Caco-2 (cell line): ENCODE measurements around the gene VAT1L. TPM values are rescaled to one million over a fixed set of nuclear protein-coding genes. Genes with fewer than 3 reads are reported as not detected.

Source experiments
- BruUV-seq: library from RNA; stranded (reverse); fragments of 400-500 nt; replicated peaks from 2 replicates; lab custom pipeline; 2021; lab: Mats Ljungman, UMichigan
- CTCF ChIA-PET: fragments of 300-600 bp; sonication (Branson Sonifier 250); formaldehyde crosslinking; loops from one replicate; lab custom pipeline; 2022; ENCODE audit warnings: antibody characterized with exemption; lab: Charles Lee
- POLR2A ChIA-PET: fragments of 300-600 bp; sonication (Branson Sonifier 250); formaldehyde crosslinking; loops from one replicate; lab custom pipeline; 2022; ENCODE audit warnings: antibody characterized with exemption; lab: Charles Lee
- DNase-seq, 2 experiments: peaks; one replicate each; pipeline versions ENCODE4 v3.0.0 to v3.0.0-alpha.2; 2020 to 2022
- H3K27me3 ChIP-seq: replicated peaks from 2 replicates; pipeline ENCODE4 v1.6.0; 2011; ENCODE audit warnings: low read length; ENCODE audit not compliant: control insufficient read depth, insufficient read depth
- H3K36me3 ChIP-seq: 2 replicates; pipeline ENCODE4 v1.5.1; 2011; ENCODE audit warnings: low read length; ENCODE audit not compliant: control insufficient read depth, insufficient read depth
- H3K4me1 ChIP-seq: fragments of 250-450 bp; sonication (Bioruptor Pico); 2 replicates; pipeline ENCODE4 v1.5.1; 2020; ENCODE audit warnings: mild to moderate bottlenecking
- H3K4me3 ChIP-seq: 2 replicates; pipeline ENCODE4 v1.5.1; 2011; ENCODE audit warnings: low read depth, mild to moderate bottlenecking, control low read depth, low read length
- H3K9me3 ChIP-seq: fragments of 250-450 bp; sonication (Bioruptor Pico); 2 replicates; pipeline ENCODE4 v1.5.1; 2020; ENCODE audit warnings: mild to moderate bottlenecking, moderate library complexity
- H3K27ac Mint-ChIP-seq: one replicate; pipeline ENCODE4 v1.8.0; 2022; ENCODE audit warnings: mixed read lengths; ENCODE audit not compliant: unreplicated experiment
- H3K27me3 Mint-ChIP-seq: one replicate; pipeline ENCODE4 v1.8.0; 2022; ENCODE audit warnings: mixed read lengths; ENCODE audit not compliant: insufficient read depth, unreplicated experiment
- H3K36me3 Mint-ChIP-seq: one replicate; pipeline ENCODE4 v1.8.0; 2022; ENCODE audit warnings: mild to moderate bottlenecking, mixed read lengths; ENCODE audit not compliant: insufficient read depth, unreplicated experiment
- H3K4me1 Mint-ChIP-seq: one replicate; pipeline ENCODE4 v1.8.0; 2022; ENCODE audit warnings: low read depth, mixed read lengths; ENCODE audit not compliant: unreplicated experiment
- H3K4me3 Mint-ChIP-seq: one replicate; pipeline ENCODE4 v1.8.0; 2022; ENCODE audit warnings: mild to moderate bottlenecking, moderate library complexity, mixed read lengths; ENCODE audit not compliant: unreplicated experiment
- H3K9me3 Mint-ChIP-seq: one replicate; pipeline ENCODE4 v1.8.0; 2022; ENCODE audit warnings: mixed read lengths; ENCODE audit not compliant: unreplicated experiment
- intact Hi-C: fragments of 100-400 bp; cut with micrococcal nuclease; formaldehyde crosslinking; loops from one replicate; pipeline ENCODE4 v1.10.0; 2022; ENCODE audit not compliant: unreplicated experiment
- total RNA-seq: library from RNA; stranded (reverse); gene quantifications from 2 replicates; pipeline ENCODE4 v1.2.3, GENCODE V29; 2022
- TF ChIP-seq, protein P1 (sequence below), 2 experiments: fragments of 200-600 bp in 1 of 2; IDR thresholded peaks; 1 replicate in 1 of 2; 2 replicates in 1 of 2; pipeline versions ENCODE4 v1.5.1 to v1.8.0; 2011 to 2022; ENCODE audit warnings: antibody characterized with exemption in 1 of 2, control low read depth in 1 of 2, inconsistent platforms in 1 of 2, low read depth in 1 of 2, low read length in 1 of 2, mild to moderate bottlenecking in 1 of 2, moderate library complexity in 1 of 2; ENCODE audit not compliant: insufficient read depth in 1 of 2, severe bottlenecking in 1 of 2, unreplicated experiment in 1 of 2

VAT1L gene
- total RNA-seq, 1 experiment from 2014 or later = not detected

DNA sequence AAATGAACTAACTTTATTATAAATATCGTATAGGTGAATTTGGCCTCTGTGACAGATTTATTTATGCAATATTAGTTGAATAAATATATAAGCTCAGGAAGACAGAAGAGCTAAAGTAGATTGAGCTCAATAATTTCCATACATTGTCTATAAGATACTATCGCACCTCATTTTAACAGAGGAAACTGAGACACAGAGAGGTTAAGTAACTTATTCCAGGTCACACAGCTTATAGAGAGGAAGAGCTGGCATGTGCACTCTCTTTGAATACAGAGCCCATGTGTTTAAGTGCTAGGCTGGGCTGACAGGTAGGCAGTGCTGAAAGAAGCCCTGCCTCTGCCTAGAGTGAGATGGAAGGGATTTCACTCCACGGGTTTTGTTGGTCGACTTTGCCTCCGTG, 48.4 kb downstream of the VAT1L start:
- POLR2A ChIA-PET = no interaction called here

DNA sequence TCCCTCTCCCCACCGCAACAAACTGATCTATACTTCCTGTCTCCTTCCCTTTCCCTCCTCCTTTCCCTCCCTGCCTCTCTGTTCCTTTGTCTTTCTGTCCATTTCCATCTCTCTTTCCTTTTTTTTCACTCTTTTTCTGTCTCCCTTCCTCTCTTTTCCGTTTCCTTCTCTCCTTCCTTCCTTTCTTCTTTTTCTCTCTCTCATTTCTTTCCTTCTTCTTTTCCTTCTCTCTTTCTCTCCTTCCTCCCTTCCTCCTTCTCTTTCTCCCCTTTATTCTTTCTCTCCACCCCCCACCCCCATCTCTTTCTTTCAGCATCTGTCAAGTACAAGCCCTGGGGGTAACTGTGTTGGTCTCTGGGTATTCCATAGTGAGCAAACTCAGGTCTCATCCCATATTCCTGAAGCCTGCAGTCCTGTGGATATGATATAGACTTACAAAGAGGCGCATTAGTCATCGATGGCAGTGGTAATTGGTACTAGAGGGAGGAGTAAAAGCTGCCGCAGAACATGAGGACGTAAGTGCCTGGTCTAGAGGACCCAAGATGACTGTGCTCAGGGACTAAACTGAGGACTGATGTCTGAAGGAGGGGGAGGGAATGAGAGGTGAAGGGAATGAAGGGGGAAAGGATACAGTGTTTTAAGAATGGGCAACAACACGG, 50.4 kb downstream of the VAT1L start:
- POLR2A ChIA-PET = no interaction called here
- H3K36me3 ChIP-seq = no peaks in the 10 kb centered on the region
- intact Hi-C loops = no loop called here
- no peak for DNase-seq
- no peak overlapping the region for H3K4me3 Mint-ChIP-seq
- H3K27me3 Mint-ChIP-seq = peaks cover 26% of the 10 kb centered on the region
- CTCF ChIA-PET = no interaction called here
- no peaks in the 10 kb centered on the region for H3K9me3 ChIP-seq
- H3K36me3 Mint-ChIP-seq = no peaks in the 10 kb centered on the region
- peaks cover 7% of the 10 kb centered on the region for H3K4me1 Mint-ChIP-seq
- H3K27ac Mint-ChIP-seq = no peak overlapping the region
- TF ChIP-seq, protein P1, sequence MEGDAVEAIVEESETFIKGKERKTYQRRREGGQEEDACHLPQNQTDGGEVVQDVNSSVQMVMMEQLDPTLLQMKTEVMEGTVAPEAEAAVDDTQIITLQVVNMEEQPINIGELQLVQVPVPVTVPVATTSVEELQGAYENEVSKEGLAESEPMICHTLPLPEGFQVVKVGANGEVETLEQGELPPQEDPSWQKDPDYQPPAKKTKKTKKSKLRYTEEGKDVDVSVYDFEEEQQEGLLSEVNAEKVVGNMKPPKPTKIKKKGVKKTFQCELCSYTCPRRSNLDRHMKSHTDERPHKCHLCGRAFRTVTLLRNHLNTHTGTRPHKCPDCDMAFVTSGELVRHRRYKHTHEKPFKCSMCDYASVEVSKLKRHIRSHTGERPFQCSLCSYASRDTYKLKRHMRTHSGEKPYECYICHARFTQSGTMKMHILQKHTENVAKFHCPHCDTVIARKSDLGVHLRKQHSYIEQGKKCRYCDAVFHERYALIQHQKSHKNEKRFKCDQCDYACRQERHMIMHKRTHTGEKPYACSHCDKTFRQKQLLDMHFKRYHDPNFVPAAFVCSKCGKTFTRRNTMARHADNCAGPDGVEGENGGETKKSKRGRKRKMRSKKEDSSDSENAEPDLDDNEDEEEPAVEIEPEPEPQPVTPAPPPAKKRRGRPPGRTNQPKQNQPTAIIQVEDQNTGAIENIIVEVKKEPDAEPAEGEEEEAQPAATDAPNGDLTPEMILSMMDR (IDR thresholded peaks at IDR 0.05; ENCODE audit: insufficient read depth in 1 of 2, low read depth in 1 of 2, low read length in 1 of 2, severe bottlenecking in 1 of 2, unreplicated experiment in 1 of 2) = no peak
- no TSS peak for BruUV-seq
- H3K27me3 ChIP-seq = no peaks in the 10 kb centered on the region
- no peaks in the 10 kb centered on the region for H3K4me1 ChIP-seq
- no peaks in the 10 kb centered on the region for H3K9me3 Mint-ChIP-seq
- H3K4me3 ChIP-seq = no peak overlapping the region

More for the DNA sequence above, 48.4 kb downstream of the VAT1L start:
- no TSS peak for BruUV-seq
- Mint-ChIP-seq H3K27me3 (peaks cover 19% of the 10 kb centered on the region), H3K36me3 (no peaks in the 10 kb centered on the region), H3K9me3 (no peaks in the 10 kb centered on the region), H3K27ac (no peak overlapping the region), H3K4me1 (peaks cover 7% of the 10 kb centered on the region), H3K4me3 (no peak overlapping the region)
- no peak overlapping the region for H3K4me3 ChIP-seq
- intact Hi-C loops = no loop called here
- H3K36me3 ChIP-seq = no peaks in the 10 kb centered on the region
- CTCF ChIA-PET = no interaction called here
- no peaks in the 10 kb centered on the region for H3K4me1 ChIP-seq
- no peaks in the 10 kb centered on the region for H3K9me3 ChIP-seq
- no peaks in the 10 kb centered on the region for H3K27me3 ChIP-seq
- DNase-seq = no peak
- TF ChIP-seq, protein P1 (IDR thresholded peaks at IDR 0.05; ENCODE audit: insufficient read depth in 1 of 2, low read depth in 1 of 2, low read length in 1 of 2, severe bottlenecking in 1 of 2, unreplicated experiment in 1 of 2) = no peak

GRCh38 chr16:77840093-77840492, 51.7 kb downstream of the VAT1L start:
- Mint-ChIP-seq H3K4me3 (no peak overlapping the region), H3K36me3 (no peaks in the 10 kb centered on the region), H3K4me1 (no peaks in the 10 kb centered on the region), H3K27me3 (peaks cover 26% of the 10 kb centered on the region), H3K27ac (no peak overlapping the region), H3K9me3 (no peaks in the 10 kb centered on the region)
- intact Hi-C loops = no loop called here
- CTCF ChIA-PET = no interaction called here
- H3K9me3 ChIP-seq = no peaks in the 10 kb centered on the region
- TF ChIP-seq, protein P1 (IDR thresholded peaks at IDR 0.05; ENCODE audit: insufficient read depth in 1 of 2, low read depth in 1 of 2, low read length in 1 of 2, severe bottlenecking in 1 of 2, unreplicated experiment in 1 of 2) = no peak
- H3K36me3 ChIP-seq = no peaks in the 10 kb centered on the region
- H3K4me3 ChIP-seq = no peak overlapping the region
- DNase-seq = no peak
- no peaks in the 10 kb centered on the region for H3K4me1 ChIP-seq
- POLR2A ChIA-PET = no interaction called here
- no TSS peak for BruUV-seq
- H3K27me3 ChIP-seq = no peaks in the 10 kb centered on the region
